ACC112 (cell line): ENCODE data around the gene TMEM243.
"Not testable (repeated sequence)": the region's sequence is repeated elsewhere in the genome, so short reads cannot be mapped to it uniquely, and the experiment has no call there.

Source experiments
- H2AFZ ChIP-seq: fragments of 200-600 bp; sonication (generic); one replicate; pipeline ENCODE4 v1.6.0; 2017; ENCODE audit warnings: antibody characterized with exemption, low read length; ENCODE audit not compliant: unreplicated experiment
- H3K27ac ChIP-seq: fragments of 200-600 bp; sonication (generic); 2 replicates; pipeline ENCODE4 v1.5.1; 2014; ENCODE audit warnings: low read depth, mild to moderate bottlenecking, antibody characterized with exemption, low read length, moderate library complexity
- H3K27me3 ChIP-seq: fragments of 200-600 bp; sonication (generic); 2 replicates; pipeline ENCODE4 v1.6.1; 2014; ENCODE audit warnings: mild to moderate bottlenecking, antibody characterized with exemption, low read length, moderate library complexity, mixed read lengths; ENCODE audit not compliant: insufficient read depth
- H3K36me3 ChIP-seq: fragments of 200-600 bp; sonication (generic); 2 replicates; pipeline ENCODE4 v1.6.1; 2016; ENCODE audit warnings: mild to moderate bottlenecking, antibody characterized with exemption, low read length, moderate library complexity, mixed read lengths; ENCODE audit not compliant: insufficient read depth
- H3K4me1 ChIP-seq: fragments of 200-600 bp; sonication (generic); one replicate; pipeline ENCODE4 v1.6.1; 2016; ENCODE audit warnings: low read length, mixed read lengths; ENCODE audit not compliant: insufficient read depth, unreplicated experiment, control insufficient read depth
- H3K4me3 ChIP-seq: fragments of 200-600 bp; sonication (generic); 2 replicates; pipeline ENCODE4 v1.5.1; 2014; ENCODE audit warnings: mild to moderate bottlenecking, low read depth, low read length
- H3K79me2 ChIP-seq: fragments of 200-600 bp; sonication (generic); one replicate; pipeline ENCODE4 v1.6.0; 2016; ENCODE audit warnings: low read length; ENCODE audit not compliant: control insufficient read depth, unreplicated experiment, insufficient read depth

Gene TMEM243

GRCh38 chr7:87210506-87210905 is 9.0 kb downstream of the TMEM243 start:
- Histone ChIP-seq H2AFZ (no peak overlapping the region), H3K4me3 (no peak overlapping the region), H3K79me2 (peaks cover 56% of the 10 kb centered on the region), H3K4me1 (peaks cover 14% of the 10 kb centered on the region), H3K36me3 (peaks cover 13% of the 10 kb centered on the region; the same call in 1 of the 2 replicates), H3K27ac (no peak overlapping the region), H3K27me3 (no peaks in the 10 kb centered on the region)

DNA sequence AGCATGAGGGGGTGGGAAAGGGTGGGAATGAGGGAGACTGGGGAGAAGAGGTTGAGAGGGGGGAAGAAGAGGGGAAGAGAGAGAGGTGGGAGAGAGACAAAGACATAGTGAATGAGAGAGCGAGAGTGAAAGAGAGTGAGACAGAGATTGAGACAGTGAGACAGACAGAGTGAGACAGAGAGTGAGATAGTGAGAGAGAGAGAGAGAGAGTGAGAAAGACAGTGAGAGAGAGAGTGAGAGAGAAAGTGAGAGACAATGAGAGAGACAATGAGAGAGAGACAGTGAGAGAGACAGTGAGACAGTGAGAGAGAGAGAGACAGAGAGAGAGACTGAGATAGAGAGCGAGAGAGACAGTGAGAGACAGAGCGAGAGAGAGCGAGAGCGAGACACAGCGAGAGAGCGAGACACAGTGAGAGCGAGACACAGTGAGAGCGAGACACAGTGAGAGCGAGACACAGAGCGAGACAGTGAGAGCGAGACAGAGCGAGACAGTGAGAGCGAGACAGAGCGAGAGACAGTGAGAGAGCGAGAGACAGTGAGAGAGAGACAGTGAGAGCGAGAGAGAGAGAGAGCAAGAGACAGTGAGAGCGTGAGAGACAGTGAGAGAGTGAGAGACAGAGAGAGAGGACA is 10.1 kb downstream of the TMEM243 start:
- H3K27ac ChIP-seq: no peak overlapping the region
- H3K4me3 ChIP-seq: no peak overlapping the region
- H2AFZ ChIP-seq: no peak overlapping the region
- peaks cover 13% of the 10 kb centered on the region for H3K4me1 ChIP-seq
- peaks cover 59% of the 10 kb centered on the region for H3K79me2 ChIP-seq
- peaks cover 15% of the 10 kb centered on the region; the same call in 1 of the 2 replicates for H3K36me3 ChIP-seq
- no peaks in the 10 kb centered on the region for H3K27me3 ChIP-seq

DNA sequence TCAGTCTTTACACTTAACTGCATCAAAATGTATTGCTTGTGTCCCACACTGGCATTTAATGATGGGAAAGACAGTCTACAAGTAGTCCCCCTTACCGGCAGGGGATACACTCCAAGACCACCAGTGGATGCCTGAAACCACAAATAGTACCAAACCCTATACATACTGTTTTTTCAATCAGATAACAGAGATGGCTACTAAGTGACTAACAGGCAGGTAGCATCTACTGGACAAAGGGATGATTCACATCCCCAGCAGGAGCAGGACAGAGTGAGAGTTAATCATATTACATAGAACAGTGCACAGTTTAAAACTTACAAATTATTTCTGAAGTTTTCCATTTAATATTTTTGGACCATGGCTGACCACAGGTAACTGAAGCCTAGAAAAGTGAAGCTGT is 13.2 kb downstream of the TMEM243 start:
- Histone ChIP-seq H3K27ac (no peak overlapping the region), H3K4me3 (no peak overlapping the region), H2AFZ (no peak overlapping the region), H3K27me3 (no peaks in the 10 kb centered on the region), H3K79me2 (peaks cover 39% of the 10 kb centered on the region), H3K4me1 (no peaks in the 10 kb centered on the region), H3K36me3 (peaks cover 30% of the 10 kb centered on the region; the same call in 1 of the 2 replicates)

DNA sequence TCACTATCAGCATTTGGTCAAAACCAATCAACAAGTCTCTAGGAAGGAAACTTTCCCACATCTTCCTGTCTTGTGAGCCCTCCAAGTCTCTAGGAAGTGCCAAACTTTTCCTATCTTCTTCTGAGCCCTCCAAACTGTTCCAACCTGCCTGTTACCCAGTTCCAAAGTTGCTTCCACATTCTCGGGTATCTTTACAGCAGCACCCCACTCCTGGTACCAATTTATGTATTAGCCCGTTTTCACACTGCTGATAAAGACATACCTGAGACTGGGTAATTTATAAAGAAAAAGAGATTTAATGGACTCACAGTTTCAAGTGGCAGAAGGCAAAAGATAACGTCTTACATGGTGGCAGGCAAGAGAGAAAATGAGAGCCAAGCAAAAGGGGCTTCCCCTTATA is 13.8 kb downstream of the TMEM243 start:
- not testable (repeated sequence) for H3K27ac ChIP-seq, H3K4me1 ChIP-seq, H2AFZ ChIP-seq, H3K4me3 ChIP-seq, H3K27me3 ChIP-seq
- Histone ChIP-seq H3K36me3 (peaks cover 33% of the 10 kb centered on the region), H3K79me2 (peaks cover 32% of the 10 kb centered on the region)

DNA sequence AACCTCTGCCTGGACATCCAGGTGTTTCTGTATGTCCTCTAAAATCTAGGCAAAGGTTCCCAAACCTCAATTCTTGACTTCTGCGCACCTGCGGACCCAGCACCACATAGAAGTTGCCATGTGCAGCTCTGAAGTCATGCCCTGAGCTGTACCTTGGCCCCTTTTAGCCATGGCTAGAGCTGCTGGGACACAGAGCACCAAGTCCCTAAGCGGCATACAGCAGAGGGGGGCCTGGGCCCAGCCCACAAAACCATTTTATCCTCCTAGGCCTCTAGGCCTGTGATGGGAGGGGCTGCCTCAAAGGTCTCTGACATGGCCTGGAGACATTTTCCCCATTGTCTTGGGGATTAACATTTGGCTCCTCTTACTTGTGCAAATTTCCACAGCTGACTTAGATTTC is 14.6 kb downstream of the TMEM243 start:
- Histone ChIP-seq H3K79me2 (peaks cover 30% of the 10 kb centered on the region), H3K27ac (no peak overlapping the region), H3K4me3 (no peak overlapping the region), H3K4me1 (no peaks in the 10 kb centered on the region), H2AFZ (no peak overlapping the region), H3K36me3 (peaks cover 37% of the 10 kb centered on the region), H3K27me3 (no peaks in the 10 kb centered on the region)

DNA sequence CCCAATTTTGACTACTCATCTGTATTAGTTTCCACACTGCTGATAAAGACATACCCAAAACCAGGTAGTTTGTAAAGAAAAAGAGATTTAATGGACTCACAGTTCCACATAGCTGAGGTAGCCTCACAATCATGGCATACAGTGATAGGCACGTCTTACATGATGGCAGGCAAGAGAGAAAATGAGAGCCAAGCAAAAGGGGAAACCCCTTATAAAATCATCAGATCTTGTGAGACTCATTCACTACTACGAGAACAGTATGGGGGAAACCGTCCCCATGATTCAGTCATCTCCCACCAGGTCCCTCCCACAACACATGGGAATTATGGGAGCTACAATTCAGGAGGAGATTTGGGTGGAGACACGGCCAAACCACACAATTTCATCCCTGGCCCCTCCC is 15.6 kb downstream of the TMEM243 start:
- H2AFZ ChIP-seq, H3K27me3 ChIP-seq, H3K4me1 ChIP-seq, H3K4me3 ChIP-seq, H3K27ac ChIP-seq: not testable (repeated sequence)
- Histone ChIP-seq H3K36me3 (peaks cover 44% of the 10 kb centered on the region), H3K79me2 (peaks cover 40% of the 10 kb centered on the region)

DNA sequence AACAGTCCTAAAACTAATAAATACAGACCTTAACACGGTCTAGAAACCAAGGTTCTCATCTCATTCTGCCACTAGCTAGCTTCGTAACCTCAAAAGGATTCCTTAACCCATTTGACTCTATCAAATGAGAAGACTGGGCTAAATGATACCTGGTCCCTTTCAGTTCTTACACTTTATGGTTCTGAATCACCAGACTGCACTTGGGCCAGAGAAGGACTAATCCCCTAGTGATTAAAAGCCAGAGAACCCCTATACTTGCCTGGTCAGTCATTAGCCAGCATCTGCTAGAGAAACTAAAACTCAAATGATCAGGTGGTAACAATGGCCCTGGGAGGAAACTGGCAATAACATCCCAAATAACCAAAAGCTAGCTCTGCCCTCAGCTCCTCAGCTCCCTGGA is 16.8 kb downstream of the TMEM243 start:
- no peak overlapping the region for H2AFZ ChIP-seq
- no peak overlapping the region for H3K4me3 ChIP-seq
- no peaks in the 10 kb centered on the region for H3K4me1 ChIP-seq
- peaks cover 44% of the 10 kb centered on the region for H3K79me2 ChIP-seq
- H3K27me3 ChIP-seq: no peaks in the 10 kb centered on the region
- no peak overlapping the region for H3K27ac ChIP-seq
- H3K36me3 ChIP-seq: peaks cover 56% of the 10 kb centered on the region

DNA sequence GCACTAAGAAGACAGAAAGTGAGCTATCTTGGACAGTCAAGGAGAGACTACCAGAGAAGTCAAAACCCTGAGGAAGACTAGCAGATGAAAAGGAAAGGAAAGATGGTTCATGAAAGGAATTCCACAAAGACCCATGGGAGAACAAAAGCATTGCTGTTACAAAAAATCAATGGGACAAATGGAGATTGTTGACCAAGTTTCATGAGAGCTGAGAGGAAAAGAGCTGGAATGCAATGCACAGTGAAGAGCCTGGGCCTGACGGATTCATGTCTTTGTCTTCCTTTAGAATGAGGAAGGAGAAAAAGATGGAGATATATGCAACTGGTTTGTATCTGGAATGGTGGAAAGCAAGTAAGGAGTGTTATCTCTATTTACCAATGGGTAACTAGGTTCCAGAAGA is 17.3 kb downstream of the TMEM243 start:
- Histone ChIP-seq H3K36me3 (peaks cover 58% of the 10 kb centered on the region), H2AFZ (no peak overlapping the region), H3K4me3 (no peak overlapping the region), H3K79me2 (peaks cover 44% of the 10 kb centered on the region), H3K4me1 (no peaks in the 10 kb centered on the region), H3K27ac (no peak overlapping the region), H3K27me3 (no peaks in the 10 kb centered on the region)

DNA sequence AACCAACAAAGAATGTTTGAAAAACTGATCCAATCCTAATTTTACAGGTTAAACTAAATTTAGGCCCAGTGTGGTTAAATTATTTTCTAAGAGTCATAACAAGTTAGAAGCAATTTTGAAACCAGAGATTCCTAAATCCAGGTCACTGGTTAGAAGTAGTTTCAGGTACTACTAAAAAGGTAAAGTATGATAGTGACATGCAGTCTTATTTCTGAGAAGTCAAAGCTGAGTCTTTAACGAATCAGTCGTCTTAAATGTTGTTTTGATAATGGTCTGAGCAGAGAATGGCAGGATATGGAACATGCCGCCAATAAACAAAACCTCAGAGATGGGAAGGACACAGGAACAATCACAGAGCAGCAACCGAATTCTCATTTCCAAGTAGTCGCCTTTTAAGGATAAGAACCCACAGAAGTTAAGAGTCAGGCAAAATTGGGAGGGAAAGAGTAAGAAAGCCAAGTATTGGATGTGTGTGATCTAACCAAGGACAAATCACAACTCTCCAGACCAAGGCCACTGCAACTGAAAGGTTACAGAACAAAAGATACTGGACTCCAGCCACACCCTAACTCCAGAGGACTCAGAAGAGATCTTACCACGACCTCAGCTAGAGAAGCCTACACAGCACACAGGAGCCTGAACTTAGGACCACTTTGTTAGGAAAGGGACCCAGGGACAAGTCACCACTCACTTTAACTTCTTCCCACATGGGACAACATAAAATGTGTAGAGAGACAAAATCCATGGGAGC is 19.7 kb downstream of the TMEM243 start:
- Histone ChIP-seq H3K4me1 (no peaks in the 10 kb centered on the region), H3K27me3 (no peaks in the 10 kb centered on the region), H3K4me3 (no peak overlapping the region), H3K27ac (no peak overlapping the region), H2AFZ (no peak overlapping the region), H3K79me2 (peaks cover 31% of the 10 kb centered on the region), H3K36me3 (peaks cover 70% of the 10 kb centered on the region)

- H3K4me3 ChIP-seq: no peak overlapping the region
- H2AFZ ChIP-seq: no peak overlapping the region
- H3K4me1 ChIP-seq: no peaks in the 10 kb centered on the region
- peaks cover 73% of the 10 kb centered on the region for H3K36me3 ChIP-seq
- H3K79me2 ChIP-seq: peaks cover 27% of the 10 kb centered on the region
- H3K27ac ChIP-seq: no peak overlapping the region
- no peaks in the 10 kb centered on the region for H3K27me3 ChIP-seq
Observed at GRCh38 chr7:87199241-87199640, 20.3 kb downstream of the TMEM243 start.

DNA sequence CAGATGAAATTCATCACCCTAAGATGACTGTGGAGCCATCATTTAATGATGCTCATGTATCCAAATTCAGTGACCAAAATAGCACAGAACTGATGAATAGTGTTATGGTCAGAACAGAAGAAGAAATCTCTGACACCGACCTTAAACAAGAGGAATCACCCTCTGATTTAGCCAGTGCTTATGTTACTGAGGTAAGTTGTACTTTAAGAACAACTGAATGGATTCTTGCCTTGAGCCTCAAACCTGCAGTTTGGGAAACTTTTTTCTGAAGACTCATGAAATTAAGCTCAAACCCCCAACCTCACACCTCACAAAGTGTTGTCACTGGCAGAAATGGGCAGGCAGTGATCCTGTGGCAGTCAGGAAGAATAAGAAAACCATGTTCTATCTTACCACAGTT is 25.6 kb downstream of the TMEM243 start:
- peaks cover 90% of the 10 kb centered on the region for H3K36me3 ChIP-seq

More for the DNA sequence above, 25.6 kb downstream of the TMEM243 start:
- Histone ChIP-seq H2AFZ (no peak overlapping the region), H3K4me3 (no peak overlapping the region), H3K4me1 (no peaks in the 10 kb centered on the region), H3K79me2 (peaks cover 10% of the 10 kb centered on the region), H3K27me3 (no peaks in the 10 kb centered on the region), H3K27ac (no peak overlapping the region)
